ENCODE results near the gene DMC1. TPM values are rescaled to one million over a fixed set of nuclear protein-coding genes. Genes with fewer than 3 reads are reported as not detected.

Gene DMC1
- total and polyA plus RNA-seq, 10 of the 15 experiments (the other 5 are each of a cell fraction or from before 2014, with no cell fraction given), result 1.0 to 21.0 (median 4.5) TPM

- peak; percentile 81 for TF ChIP-seq ZNF687 (IDR thresholded peaks at IDR 0.05)
- TF ChIP-seq, protein P1, sequence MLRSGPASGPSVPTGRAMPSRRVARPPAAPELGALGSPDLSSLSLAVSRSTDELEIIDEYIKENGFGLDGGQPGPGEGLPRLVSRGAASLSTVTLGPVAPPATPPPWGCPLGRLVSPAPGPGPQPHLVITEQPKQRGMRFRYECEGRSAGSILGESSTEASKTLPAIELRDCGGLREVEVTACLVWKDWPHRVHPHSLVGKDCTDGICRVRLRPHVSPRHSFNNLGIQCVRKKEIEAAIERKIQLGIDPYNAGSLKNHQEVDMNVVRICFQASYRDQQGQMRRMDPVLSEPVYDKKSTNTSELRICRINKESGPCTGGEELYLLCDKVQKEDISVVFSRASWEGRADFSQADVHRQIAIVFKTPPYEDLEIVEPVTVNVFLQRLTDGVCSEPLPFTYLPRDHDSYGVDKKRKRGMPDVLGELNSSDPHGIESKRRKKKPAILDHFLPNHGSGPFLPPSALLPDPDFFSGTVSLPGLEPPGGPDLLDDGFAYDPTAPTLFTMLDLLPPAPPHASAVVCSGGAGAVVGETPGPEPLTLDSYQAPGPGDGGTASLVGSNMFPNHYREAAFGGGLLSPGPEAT (IDR thresholded peaks at IDR 0.05; ENCODE audit: low read depth), result peak; percentile 64; the same call in 1 of the 2 replicates
- TF ChIP-seq ZNF217 (IDR thresholded peaks at IDR 0.05), result peak; percentile 57; the same call in 1 of the 2 replicates
- TF ChIP-seq DPF2 (IDR thresholded peaks at IDR 0.05), result peak; percentile 21; the same call in 1 of the 2 replicates
- TF ChIP-seq TCF7 (IDR thresholded peaks at IDR 0.05; ENCODE audit: borderline replicate concordance), result no peak
- TF ChIP-seq IRF4 (IDR thresholded peaks at IDR 0.05; ENCODE audit: low read depth, low read length), result peak; percentile 53; the same call in 1 of the 2 replicates
- TF ChIP-seq POU2F2 (IDR thresholded peaks at IDR 0.05; ENCODE audit: borderline replicate concordance, low read depth, low read length), result 0 out of 3 replicates have a peak, but pooled peaks have one; percentile 1
- TF ChIP-seq, protein P2, sequence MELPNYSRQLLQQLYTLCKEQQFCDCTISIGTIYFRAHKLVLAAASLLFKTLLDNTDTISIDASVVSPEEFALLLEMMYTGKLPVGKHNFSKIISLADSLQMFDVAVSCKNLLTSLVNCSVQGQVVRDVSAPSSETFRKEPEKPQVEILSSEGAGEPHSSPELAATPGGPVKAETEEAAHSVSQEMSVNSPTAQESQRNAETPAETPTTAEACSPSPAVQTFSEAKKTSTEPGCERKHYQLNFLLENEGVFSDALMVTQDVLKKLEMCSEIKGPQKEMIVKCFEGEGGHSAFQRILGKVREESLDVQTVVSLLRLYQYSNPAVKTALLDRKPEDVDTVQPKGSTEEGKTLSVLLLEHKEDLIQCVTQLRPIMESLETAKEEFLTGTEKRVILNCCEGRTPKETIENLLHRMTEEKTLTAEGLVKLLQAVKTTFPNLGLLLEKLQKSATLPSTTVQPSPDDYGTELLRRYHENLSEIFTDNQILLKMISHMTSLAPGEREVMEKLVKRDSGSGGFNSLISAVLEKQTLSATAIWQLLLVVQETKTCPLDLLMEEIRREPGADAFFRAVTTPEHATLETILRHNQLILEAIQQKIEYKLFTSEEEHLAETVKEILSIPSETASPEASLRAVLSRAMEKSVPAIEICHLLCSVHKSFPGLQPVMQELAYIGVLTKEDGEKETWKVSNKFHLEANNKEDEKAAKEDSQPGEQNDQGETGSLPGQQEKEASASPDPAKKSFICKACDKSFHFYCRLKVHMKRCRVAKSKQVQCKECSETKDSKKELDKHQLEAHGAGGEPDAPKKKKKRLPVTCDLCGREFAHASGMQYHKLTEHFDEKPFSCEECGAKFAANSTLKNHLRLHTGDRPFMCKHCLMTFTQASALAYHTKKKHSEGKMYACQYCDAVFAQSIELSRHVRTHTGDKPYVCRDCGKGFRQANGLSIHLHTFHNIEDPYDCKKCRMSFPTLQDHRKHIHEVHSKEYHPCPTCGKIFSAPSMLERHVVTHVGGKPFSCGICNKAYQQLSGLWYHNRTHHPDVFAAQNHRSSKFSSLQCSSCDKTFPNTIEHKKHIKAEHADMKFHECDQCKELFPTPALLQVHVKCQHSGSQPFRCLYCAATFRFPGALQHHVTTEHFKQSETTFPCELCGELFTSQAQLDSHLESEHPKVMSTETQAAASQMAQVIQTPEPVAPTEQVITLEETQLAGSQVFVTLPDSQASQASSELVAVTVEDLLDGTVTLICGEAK (IDR thresholded peaks at IDR 0.05; ENCODE audit: borderline replicate concordance), result no peak
- TF ChIP-seq ZNF384 (IDR thresholded peaks at IDR 0.05; ENCODE audit: borderline replicate concordance, low read depth, low read length), result no peak
- TF ChIP-seq ZBTB33 (IDR thresholded peaks at IDR 0.05), result peak; percentile 40; the same call in 1 of the 2 replicates
- TF ChIP-seq IKZF2 (IDR thresholded peaks at IDR 0.05), result peak; percentile 62 to 66; a peak in 3 of 4 replicates
- peak; percentile 63; the same call in 1 of the 2 replicates for TF ChIP-seq NKRF (conservative IDR thresholded peaks at IDR 0.05)
- TF ChIP-seq ATF7 (IDR thresholded peaks at IDR 0.05; ENCODE audit: low read depth), result peak; percentile 88
- TF ChIP-seq SREBF1 (IDR thresholded peaks at IDR 0.05; ENCODE audit: low read length), result 0 out of 2 replicates have a peak, but pooled peaks have one; percentile 32
- TF ChIP-seq YBX1 (IDR thresholded peaks at IDR 0.05), result no peak
Observed at GRCh38 chr22:38504731-38505540, 65.0 kb downstream of the DMC1 start (continued).

Measured in GM12878 (cell line).